Erythroblast (primary cell): ENCODE data around the gene SUMO4.
"Not testable (repeated sequence)": the region's sequence is repeated elsewhere in the genome, so short reads cannot be mapped to it uniquely, and the experiment has no call there.

ENCODE experiments used
- DNase-seq, 2 experiments: peaks; one replicate each; lab custom pipeline; 2025; lab: John Stamatoyannopoulos, UW
- GATA1 ChIP-seq: IDR thresholded peaks from 2 replicates; pipeline ENCODE4 v1.6.1; 2011; ENCODE audit warnings: low read depth, mild to moderate bottlenecking, control low read depth, low read length, moderate library complexity
- POLR2A ChIP-seq: IDR thresholded peaks from 2 replicates; pipeline ENCODE4 v1.6.1; 2011; ENCODE audit warnings: mild to moderate bottlenecking, low read length

SUMO4 gene

GRCh38 chr6:149431905-149432775, 32.1 kb downstream of the SUMO4 start:
- no peak for TF ChIP-seq GATA1
- no peak for TF ChIP-seq POLR2A
- peak; percentile 80 to 90 for DNase-seq

- no peak for DNase-seq
- TF ChIP-seq GATA1 (no peak), POLR2A (no peak)
Measured at GRCh38 chr6:149433405-149433804, 33.3 kb downstream of the SUMO4 start.

DNA sequence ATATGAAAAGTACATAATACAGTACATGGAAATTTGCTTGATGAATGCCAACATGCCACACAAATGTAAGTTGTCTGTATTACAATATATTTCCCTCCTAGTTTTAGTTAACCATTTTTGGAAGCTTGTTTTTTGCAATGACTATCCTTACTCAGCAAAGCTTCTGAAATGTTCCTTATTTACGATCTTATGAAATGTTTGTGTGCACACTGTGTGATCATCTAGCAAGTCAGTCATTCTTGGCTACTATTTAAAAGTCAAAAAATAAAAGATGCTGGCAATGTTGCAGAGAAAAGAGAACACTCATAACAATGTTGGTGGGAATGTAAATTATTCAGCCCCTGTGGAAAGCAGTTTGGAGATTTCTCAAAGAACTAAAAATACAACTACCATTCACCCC, 33.8 kb downstream of the SUMO4 start:
- DNase-seq: no peak
- no peak for TF ChIP-seq GATA1
- TF ChIP-seq POLR2A: no peak

- DNase-seq: no peak
- TF ChIP-seq POLR2A (no peak), GATA1 (no peak)
Measured at GRCh38 chr6:149435919-149436586, 36.0 kb downstream of the SUMO4 start.

DNA sequence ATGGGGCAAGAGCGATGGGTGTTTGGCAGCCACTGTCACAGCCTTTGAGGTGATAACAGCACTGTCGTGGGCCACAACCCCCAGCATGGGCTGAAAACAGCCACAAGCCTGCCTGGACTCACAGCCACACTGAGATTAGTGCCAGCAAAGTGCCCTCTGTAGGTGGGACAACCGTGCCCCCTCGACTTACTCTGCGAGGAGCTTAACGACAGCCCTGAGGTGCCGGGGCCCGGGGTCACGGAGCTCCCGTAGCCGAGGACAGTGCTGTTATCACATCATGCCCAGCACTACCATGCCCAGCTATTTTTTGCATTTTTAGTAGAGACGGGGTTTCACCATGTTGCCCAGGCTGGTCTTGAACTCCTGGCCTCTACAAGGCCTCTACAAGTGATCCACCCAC, 36.6 kb downstream of the SUMO4 start:
- TF ChIP-seq POLR2A: no peak
- TF ChIP-seq GATA1: no peak
- DNase-seq: no peak

- no peak for DNase-seq
- no peak for TF ChIP-seq POLR2A
- no peak for TF ChIP-seq GATA1
Measured at GRCh38 chr6:149437212-149437611, 37.1 kb downstream of the SUMO4 start.

- DNase-seq: no peak
- TF ChIP-seq GATA1 (no peak), POLR2A (no peak)
Measured at GRCh38 chr6:149438855-149439254, 38.8 kb downstream of the SUMO4 start.

- TF ChIP-seq GATA1 (no peak), POLR2A (no peak)
- no peak for DNase-seq
Measured at GRCh38 chr6:149439626-149440025, 39.6 kb downstream of the SUMO4 start.

- DNase-seq: no peak
- no peak for TF ChIP-seq GATA1
- TF ChIP-seq POLR2A: no peak
Measured at GRCh38 chr6:149440735-149441671, 40.9 kb downstream of the SUMO4 start.

GRCh38 chr6:149441740-149442139, 41.7 kb downstream of the SUMO4 start:
- no peak for DNase-seq
- TF ChIP-seq GATA1: no peak
- no peak for TF ChIP-seq POLR2A

DNA sequence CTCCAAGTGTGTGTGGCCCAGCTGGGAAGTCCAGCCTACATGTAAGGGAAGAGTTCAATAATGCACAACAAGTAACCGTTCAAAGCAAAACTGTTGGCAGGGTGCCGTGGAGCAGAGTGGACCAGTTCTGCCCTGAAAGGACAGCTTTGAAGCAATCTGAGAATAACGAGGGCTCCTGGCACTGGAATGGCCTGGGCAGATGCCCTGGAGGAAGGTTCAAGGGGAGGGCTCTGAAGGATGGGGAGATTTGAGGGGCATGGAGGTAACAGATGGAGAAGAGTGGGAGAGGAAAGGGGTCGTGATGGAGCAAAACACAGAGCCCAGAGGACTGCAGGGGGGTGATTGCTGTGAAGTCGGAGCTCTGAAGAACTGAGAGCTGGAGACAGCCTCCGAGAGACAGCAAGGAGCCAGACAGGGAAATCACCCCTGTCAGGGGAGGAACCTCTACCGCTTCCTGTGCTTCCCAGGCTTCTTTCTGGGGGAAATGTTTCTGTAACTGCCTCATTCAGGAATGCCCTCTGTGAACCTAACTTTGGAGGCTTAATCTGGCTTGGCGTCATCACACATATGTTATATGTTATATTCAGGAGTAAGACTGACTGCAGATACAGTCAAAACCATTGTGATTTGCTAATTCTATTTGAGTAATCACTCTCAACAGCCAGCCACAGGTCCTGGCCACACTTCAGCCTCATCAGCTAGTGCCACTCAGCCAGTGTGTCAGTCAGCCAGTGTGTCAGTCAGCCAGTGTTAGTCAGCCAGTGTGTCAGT, 43.5 kb downstream of the SUMO4 start:
- TF ChIP-seq GATA1 (no peak), POLR2A (no peak)
- DNase-seq: no peak

- not testable (repeated sequence) for DNase-seq
Measured at GRCh38 chr6:149444360-149445094, 44.5 kb downstream of the SUMO4 start.
